HG02981 (cell line): ENCODE data around the gene HSD17B4.
"Not testable (repeated sequence)": the region's sequence is repeated elsewhere in the genome, so short reads cannot be mapped to it uniquely, and the experiment has no call there.

Experiments
- ATAC-seq: cut with Tn5 transposase; IDR thresholded peaks from one replicate; pipeline ENCODE4 v1.9.1; 2021; ENCODE audit warnings: mild to moderate bottlenecking, moderate library complexity; ENCODE audit not compliant: unreplicated experiment

HSD17B4 gene

DNA sequence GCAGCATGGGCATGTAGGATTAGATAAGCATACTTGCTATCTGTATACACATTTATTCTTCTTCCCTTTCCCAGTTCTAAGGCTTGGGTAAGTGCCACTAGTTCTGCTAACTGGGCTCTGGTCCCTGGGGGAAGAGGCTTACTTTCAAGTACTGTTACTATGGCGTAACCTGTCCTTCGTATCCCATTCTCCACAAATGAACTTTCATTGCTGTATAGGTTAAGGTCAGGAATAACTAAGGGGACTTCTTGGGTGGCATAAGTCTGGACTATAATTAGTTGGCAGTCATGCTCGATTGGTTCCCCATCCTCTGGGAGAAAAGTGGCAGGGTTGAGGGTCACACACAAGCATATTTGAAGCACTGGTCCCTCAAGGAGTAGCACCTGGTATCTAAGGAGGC is 23.7 kb upstream of the HSD17B4 start:
- not testable (repeated sequence) for ATAC-seq

DNA sequence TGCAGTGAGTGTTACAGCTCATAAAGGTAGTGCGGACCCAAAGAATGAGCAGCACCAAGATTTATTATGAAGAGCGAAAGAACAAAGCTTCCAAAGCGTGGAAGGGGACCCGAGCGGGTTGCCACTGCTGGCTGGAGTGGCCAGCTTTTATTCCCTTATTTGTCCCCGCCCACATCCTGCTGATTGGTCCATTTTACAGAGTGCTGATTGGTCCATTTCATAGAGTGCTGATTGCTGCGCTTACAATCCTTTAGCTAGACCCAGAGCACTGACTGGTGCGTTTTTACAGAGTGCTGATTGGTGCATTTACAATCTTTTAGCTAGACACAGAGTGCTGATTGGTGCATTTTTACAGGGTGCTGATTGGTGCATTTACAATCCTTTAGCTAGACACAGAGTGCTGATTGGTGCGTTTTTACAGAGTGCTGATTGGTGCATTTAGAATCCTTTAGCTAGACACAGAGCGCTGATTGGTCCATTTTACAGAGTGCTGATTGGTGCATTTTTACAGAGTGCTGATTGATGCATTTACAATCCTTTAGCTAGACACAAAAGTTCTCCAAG is 19.5 kb upstream of the HSD17B4 start:
- not testable (repeated sequence) for ATAC-seq

DNA sequence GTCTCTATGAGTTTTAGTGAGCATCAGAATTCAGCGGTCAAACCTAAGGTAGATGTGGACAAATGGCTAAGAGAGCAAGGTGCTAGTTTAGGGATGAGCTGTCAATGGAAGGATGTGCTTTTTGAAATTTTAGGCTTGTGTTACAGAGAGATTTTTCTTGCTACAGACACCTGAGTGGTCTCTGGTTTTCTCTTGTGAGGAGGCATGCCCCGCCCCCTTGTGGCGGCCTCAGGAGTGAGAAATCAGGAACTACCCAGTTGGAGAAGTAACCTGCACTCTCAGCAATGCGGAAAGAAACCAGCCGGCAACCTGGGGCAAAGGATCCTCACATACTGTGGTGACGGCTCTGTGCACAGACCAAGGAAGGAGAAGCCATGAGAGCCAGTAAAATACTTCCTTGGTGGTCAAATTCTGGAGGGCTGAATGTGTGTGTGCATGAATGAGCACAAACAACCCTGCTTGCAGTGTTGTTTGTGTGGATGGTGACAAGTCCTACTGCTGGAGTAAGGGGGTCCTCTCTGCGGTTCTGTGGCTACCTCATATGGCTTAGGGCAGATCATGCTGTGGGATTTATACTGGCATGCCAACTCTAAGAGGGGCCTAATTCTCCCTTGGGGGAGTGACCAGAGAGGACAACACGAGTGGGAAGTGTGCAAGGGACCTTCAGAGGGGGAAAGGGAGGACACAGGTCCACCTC is 16.7 kb upstream of the HSD17B4 start:
- peak; percentile 94 for ATAC-seq

DNA sequence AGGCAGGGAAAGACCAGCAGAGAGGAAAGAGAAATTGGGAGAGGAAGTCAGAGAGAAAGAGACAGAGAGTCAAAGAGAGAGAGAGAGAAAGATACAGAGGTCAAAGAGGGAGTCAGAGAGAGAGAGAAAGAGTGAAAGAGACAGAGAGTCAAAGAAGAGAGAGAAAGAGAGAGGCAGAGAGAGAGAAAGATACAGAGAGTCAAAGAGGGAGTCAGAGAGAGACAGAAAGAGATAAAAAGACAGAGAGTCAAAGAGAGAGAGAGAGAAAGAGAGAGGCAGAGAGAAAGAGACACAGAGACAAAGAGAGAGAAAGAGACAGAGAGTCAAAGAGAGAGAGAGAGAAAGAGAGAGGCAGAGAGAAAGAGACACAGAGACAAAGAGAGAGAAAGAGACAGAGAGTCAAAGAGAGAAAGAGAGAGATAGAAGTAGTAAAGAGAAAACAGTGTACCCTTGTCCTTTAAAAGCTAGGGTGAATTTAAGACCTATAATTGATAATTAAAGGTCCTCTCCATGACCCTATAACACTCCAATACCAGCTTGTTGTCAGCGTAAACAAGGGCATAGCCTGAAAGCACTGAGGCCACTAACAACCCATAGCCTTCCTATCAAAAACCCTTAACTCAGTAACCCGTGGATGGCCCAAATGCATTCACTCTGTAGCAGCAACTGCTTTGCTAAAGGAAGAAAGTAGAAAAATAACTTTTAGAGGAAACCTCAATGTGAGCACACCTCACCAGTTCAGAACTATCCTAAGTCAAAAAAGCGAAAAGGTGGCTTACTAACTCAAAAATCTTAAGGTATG is 14.3 kb upstream of the HSD17B4 start:
- not testable (repeated sequence) for ATAC-seq

DNA sequence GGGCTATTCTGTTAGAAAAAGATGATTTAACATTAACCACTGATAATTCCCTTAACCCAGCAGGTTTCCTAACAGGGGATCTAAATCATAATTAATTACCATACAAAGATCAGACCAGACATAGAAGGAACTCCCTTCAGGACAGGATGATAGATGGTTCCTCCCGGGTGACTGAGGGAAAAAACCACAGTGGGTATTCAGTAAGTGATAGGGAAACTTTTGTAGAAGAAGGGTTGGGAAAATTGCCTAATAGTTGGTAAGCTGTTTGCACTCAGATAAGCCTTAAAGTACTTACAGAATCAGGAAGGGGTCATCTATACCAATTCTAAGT is 13.7 kb upstream of the HSD17B4 start:
- ATAC-seq: not testable (repeated sequence)

DNA sequence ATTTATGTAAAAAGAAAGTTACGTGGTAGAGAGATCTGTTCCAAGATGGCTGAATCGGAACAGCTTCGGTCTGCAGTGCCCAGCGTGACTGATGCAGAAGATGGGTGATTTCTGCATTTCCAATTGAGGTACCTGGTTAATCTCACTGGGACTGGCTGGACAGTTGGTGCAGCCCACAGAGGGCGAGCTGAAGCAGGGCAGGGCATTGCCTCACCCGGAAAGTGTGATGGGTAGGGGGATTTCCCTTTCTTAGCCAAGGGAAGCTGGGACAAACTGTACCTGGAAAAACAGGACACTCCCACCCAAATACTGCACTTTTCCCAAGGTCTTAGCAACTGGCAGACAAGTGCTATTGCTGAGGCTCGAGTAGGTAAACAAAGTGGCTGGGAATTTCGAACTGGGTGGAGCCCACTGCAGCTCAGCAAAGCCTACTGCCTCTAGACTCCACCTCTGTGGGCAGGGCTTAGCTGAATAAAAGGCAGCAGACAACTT is 13.1 kb upstream of the HSD17B4 start:
- no peak for ATAC-seq

DNA sequence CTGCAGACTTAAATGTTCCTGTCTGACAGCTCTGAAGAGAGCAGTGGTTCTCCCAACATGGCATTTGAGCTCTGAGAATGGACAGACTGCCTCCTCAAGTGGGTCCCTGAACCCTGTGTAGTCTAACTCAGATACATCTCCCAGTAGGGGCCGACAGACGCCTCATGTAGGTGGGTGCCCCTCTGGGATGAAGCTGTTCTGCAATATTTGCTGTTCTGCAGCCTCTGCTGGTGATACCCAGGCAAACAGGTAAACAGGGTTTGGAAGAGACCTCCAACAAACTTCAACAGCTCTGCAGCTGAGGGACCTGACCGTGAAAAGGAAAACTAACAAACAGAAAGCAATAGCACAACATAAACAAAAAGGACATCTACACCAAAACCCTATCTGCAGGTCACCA is 12.7 kb upstream of the HSD17B4 start:
- not testable (repeated sequence) for ATAC-seq

DNA sequence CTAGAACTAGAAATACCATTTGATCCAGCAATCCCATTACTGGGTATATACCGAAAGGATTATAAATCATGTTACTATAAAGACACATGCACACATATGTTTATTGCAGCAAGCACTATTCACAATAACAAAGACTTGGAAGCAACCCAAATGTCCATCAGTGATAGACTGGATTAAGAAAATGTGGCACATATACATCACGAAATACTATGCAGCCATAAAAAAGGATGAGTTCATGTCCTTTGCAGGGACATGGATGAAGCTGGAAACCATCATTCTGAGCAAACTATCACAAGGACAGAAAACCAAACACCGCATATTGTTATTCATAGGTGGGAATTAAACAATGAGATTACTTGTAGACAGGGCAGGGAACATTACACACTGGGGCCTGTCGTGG is 7.7 kb upstream of the HSD17B4 start:
- ATAC-seq: not testable (repeated sequence)

DNA sequence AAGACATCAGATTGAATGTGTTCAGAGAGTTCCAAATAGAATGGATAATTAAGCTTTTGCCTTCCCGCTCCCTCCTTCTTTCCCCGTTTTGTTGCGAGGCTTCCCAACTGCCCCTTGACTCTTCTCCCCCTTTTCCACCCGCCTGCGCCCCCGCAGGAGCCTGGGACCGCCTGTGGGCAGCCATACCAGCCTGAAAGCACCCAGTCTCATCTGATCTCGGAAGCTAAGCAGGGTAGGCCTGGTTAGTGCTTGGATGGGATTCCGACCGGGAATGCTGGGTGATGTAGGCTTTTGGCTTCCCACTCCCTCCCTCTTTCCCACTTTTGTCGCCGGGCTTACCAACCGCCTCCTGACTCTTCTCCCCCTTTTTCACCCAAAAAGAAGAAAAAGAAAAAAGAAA is 6.8 kb upstream of the HSD17B4 start:
- ATAC-seq: no peak

DNA sequence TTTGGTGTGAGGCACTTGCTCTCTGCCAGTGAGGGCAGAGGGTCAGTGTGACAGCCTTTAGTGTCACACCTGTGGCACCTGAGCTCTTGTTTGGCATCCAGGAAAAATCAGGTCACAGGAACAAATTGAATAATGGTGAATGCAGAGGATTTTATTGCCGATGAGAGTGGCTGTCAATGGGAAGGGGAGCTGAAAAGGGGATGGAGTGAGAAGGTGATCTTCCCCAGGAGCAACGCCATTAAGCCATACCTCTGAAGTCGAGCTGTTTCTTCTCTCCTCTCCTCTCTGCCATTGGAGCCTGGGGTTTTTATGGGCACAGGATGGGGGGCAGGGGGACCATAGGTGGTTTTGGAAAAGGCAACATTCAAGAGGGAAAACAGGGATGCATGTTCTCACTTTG is 2.4 kb upstream of the HSD17B4 start:
- no peak for ATAC-seq

DNA sequence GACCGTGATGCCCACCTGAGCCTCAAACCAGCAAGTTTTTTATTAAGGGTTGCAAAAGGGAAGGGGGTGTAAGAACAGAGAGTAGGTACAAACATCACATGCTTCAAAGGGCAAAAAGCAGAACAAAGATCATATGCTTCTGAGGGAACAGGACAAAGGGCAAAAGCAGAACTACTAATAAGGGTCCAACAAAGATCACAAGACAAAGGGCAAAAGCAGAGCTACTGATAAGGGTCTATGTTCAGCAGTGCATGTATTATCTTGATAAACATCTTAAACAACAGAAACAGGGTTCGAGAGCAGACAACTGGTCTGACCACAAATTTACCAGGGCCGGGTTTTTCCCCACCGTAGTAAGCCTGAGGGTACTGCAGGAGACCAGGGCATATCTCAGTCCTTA is 1.7 kb upstream of the HSD17B4 start:
- not testable (repeated sequence) for ATAC-seq

DNA sequence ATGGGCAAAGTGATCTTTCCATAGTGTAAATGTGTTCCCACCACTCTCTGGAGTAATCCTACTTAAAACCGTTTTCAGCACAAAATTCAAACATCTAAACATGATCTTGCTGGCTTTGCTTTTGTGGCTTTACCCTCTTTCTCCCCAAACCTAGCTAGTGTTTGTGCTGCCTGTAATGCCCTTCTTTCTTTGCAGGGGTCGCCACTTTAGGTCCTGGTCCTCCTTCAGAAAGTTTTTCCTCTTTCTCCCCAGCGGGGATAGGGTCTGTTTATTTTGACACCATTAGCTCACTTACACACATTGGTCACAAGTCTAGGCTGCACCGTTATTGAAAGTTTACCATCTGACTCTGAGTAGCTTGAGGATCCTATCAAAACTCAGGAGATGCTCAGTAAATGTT is 736 bp upstream of the HSD17B4 start:
- no peak for ATAC-seq

DNA sequence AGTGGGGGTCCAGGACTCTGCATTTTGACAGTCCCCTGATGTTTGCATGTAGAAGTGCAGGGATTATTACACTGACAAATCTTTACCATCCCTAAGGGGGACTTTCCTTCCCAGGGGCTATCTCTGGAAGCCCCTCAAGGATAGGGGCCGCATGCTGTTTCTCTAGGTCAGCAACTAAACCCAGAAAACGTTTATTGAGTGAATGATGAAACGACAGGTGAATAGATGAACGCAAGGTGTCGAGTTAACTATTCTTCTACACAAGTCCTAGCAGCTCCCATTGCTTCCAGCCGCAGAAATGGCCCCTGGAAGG is 281 bp upstream of the HSD17B4 start:
- ATAC-seq: no peak

DNA sequence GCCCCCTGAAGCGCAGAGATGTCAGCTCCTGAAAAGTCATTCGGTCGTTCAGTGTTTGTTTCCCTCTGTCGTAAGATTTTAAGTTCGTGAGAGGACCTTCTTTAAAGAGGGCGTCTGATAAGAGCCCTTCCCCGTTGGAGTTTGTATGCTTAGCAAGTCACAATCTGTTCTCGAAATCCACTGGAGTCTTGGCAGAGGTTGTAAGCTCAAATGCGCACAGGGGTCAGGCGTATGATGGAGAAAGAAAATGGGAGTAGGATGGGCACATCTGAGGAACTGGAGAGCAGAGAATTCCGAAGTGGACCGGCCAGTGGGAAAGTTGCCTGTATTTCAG is 710 bp downstream of the HSD17B4 start:
- peak; percentile 4 for ATAC-seq

DNA sequence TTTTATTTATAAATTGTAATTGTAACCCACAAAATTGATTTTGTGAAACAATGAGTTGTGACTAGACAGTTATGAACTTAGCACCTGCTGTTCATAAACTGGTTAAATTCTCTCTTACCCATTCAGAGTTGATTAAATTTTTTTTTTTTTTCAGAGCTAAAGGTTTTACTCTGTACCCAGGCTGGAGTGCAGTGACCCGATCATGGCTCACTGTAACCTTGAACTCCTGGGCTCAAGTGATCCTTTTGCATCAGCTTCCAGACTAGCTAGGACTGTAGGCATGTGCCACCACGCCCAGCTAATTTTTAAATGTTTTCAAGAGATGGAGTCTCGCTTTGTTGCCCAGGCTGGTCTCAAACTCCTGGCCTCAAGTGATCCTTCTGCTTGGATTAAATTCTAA is 1.9 kb downstream of the HSD17B4 start:
- ATAC-seq: no peak

DNA sequence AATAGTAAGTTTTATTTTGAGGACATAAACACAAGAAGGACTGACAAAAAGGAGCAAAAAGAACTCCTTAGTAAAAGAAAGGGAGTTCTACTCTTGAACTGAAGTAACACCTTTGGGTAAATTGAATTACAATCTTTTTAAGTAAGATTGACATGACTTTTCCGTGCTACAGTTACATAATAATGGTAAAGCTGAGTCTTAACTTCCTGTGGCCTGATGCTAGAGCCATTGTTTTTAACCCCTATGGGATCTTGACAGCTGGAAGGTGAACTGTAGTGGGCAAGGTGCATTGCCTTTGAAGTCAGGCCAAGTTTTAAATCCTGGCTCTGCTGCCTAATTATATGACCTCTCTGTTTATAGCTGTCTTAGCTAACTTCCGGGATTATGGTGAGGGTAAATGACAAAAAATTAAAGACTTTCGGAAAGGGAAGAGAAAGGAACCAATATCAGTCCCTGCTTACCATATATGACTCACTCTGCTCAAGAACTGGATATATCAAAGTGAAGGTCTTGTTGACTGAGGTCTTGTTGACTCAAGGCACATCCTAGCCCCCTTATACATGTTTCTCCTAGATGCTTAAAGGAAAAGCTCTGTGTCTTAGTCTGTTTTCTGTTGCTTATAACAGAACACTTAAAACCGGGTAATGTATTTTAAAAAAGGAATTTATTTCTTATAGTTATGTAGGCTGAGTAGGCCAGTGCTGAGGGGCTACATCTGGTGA is 6.8 kb downstream of the HSD17B4 start:
- no peak for ATAC-seq

DNA sequence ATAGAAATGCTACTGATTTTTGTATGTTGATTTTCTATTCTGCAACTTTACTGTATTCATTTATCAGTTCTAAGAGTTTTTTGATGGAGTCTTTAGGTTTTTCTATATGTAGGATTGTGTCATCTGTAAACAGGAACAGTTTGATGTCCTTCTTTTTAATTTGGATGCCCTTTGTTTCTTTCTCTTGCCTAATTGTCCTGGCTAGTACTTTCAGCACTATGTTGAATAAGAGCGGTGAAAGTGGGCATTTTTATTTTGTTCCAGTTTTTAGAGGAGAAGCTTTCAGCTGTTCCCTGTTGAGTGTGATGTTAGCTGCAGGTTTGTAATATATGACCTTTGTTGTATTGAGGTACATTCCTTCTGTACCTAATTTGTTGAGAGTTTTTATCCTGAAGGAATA is 13.3 kb downstream of the HSD17B4 start:
- ATAC-seq: no peak

DNA sequence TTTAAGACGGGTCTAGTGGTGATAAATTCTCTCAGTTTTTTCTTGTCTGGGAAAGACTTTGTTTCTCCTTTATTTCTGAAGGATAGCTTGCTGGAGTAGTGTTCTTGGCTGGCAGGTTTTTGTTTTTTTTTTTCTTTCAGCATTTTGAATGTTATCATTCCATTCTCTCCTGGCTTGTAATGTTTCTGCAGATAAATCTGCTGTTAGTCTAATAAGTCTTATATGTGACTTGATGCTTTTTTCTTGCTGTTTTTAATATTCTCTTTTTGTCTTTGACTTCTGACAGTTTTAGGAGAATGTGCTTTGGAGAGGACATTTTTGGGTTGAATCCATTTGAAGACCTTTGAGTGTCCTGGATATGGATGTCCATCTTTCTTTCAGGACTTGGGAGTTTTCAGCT is 16.0 kb downstream of the HSD17B4 start:
- ATAC-seq: no peak

DNA sequence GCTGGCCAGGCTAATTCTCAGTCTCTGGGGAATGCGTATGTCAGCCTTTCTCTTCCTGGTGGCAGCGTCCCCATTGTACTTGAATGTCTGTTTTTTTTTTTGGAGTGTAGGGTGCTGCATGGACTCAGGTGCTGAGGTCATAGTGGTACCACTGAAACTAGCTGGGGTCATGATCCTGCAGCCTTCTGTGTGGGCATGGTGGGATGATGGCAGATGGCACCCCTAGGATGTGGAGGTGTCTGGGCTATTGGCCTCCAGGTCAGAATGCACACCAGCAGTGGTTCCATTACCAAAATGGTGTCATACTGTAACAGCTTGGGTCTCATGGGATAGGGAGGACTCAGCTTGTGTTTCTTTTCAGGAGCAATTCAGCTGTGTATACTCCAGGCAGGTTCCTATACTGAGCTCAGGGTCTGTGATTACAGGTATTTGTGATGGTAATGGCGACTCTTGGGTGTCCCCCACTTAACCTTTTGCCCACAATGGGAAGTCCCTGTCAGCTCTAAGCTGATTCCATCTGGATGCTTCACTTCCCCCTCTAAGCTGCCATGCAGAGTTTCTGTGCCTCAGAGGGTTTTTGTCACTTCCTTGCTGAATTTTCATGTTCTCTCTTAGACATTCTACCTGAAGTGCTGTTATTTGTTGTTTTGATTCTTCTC is 17.9 kb downstream of the HSD17B4 start:
- peak; percentile 66 for ATAC-seq

DNA sequence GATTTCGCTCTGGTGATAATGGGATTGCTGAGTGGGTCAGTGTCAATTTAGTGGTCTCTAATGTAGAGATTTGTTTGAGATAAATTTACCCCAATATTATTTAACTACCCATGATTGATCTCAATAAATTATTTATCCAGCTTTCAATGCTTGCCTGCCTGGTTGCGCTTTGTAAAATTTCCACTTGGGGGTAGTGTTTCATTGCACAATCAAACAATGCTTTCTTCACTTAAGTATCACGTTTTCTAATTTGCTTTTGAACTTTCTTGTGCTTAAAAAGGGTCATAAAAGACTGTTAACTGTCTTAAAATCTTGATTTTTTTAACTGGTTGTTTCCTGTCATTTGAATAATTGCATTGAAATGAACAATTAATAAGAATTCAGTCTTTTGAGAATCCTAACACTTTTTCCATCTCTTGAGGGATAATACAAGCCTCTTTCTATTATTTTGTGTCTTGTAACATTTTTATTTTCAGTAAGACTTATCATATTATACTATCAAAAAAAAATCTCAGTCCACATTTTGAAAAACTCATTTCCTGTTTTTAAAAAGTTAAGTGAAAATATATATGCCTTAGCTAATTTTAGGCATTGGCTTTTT is 18.7 kb downstream of the HSD17B4 start:
- ATAC-seq: peak; percentile 42

DNA sequence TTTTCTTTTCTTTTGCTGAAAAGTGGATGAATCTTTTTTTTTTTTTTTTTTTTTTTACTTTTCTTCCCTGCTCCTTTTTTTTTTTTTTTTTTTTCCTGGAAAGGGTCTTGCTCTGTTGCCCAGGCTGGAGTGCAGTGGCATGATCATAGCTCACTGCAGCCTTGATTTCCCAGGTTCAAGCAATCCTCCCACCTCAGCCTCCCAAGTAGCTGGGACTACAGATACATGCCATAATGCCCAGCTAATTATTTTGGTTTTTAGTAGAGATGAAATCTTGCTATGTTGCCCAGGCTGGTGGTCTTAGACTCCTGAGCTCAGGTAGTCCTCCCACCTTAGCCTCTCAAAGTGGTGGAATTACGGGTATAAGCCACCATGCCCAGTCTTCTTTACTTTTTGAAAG is 20.9 kb downstream of the HSD17B4 start:
- no peak for ATAC-seq
